Glutamatergic neuron (in vitro differentiated cells): ENCODE measurements around the gene ARPP21. TPM values are rescaled to one million over a fixed set of nuclear protein-coding genes. Genes with fewer than 3 reads are reported as not detected.
"Not testable (repeated sequence)": the region's sequence is repeated elsewhere in the genome, so short reads cannot be mapped to it uniquely, and the experiment has no call there.

Source experiments
- DNase-seq: peaks from one replicate; pipeline ENCODE4 v3.0.0; 2022
- H3K27ac Mint-ChIP-seq: one replicate; pipeline ENCODE4 v1.8.0; 2020; ENCODE audit warnings: mild to moderate bottlenecking, mixed read lengths, inconsistent platforms; ENCODE audit not compliant: unreplicated experiment
- H3K27me3 Mint-ChIP-seq: one replicate; pipeline ENCODE4 v1.8.0; 2020; ENCODE audit warnings: mild to moderate bottlenecking, moderate library complexity, mixed read lengths, inconsistent platforms; ENCODE audit not compliant: unreplicated experiment
- H3K36me3 Mint-ChIP-seq: one replicate; pipeline ENCODE4 v1.8.0; 2020; ENCODE audit warnings: mild to moderate bottlenecking, mixed read lengths, inconsistent platforms; ENCODE audit not compliant: unreplicated experiment
- H3K4me1 Mint-ChIP-seq: one replicate; pipeline ENCODE4 v1.8.0; 2020; ENCODE audit warnings: mild to moderate bottlenecking, low read depth, mixed read lengths, inconsistent platforms; ENCODE audit not compliant: unreplicated experiment
- H3K4me3 Mint-ChIP-seq: one replicate; pipeline ENCODE4 v1.8.0; 2020; ENCODE audit warnings: mild to moderate bottlenecking, mixed read lengths, inconsistent platforms; ENCODE audit not compliant: unreplicated experiment
- H3K9me3 Mint-ChIP-seq: one replicate; pipeline ENCODE4 v1.8.0; 2020; ENCODE audit warnings: mild to moderate bottlenecking, moderate library complexity, mixed read lengths, inconsistent platforms; ENCODE audit not compliant: unreplicated experiment
- total RNA-seq: library from RNA; stranded (reverse); fragmentation: NEBNext Ultra II Directional; extraction: Animal tissue kit (Norgen Biotek cat#: 25700); gene quantifications from one replicate; pipeline ENCODE4 v1.2.1, GENCODE V29; 2021; ENCODE audit not compliant: unreplicated experiment
- TF ChIP-seq, protein P1 (sequence below): fragments of 200-600 bp; sonication (generic); IDR thresholded peaks from one replicate; pipeline ENCODE4 v1.5.0; 2021; ENCODE audit not compliant: partially characterized antibody, unreplicated experiment

ARPP21 gene
- total RNA-seq, 1 donor from 2014 or later = 10.3 TPM

DNA sequence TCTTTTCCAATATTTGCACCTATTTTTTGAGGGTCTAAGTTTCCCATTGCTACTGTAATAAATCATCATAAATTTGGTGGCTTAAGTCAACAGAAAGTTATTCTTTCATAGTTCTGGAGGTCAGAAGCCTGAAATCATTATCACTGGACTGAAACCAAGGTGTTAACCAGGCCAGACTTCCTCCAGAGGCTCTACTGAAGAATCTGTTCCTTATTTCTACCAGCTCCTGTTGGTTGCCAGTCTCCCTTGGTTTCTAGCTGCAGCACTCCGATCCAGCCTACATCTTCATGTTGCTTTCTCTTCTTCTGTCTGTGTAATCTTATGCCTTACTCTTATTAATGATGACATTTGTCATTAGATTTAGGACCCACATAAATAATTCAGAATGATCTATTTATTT lies 22.0 kb upstream of the ARPP21 start:
- H3K9me3 Mint-ChIP-seq = peaks cover 1% of the 10 kb centered on the region
- no peak overlapping the region for H3K27ac Mint-ChIP-seq
- DNase-seq = no peak
- H3K36me3 Mint-ChIP-seq = no peaks in the 10 kb centered on the region
- TF ChIP-seq, protein P1, sequence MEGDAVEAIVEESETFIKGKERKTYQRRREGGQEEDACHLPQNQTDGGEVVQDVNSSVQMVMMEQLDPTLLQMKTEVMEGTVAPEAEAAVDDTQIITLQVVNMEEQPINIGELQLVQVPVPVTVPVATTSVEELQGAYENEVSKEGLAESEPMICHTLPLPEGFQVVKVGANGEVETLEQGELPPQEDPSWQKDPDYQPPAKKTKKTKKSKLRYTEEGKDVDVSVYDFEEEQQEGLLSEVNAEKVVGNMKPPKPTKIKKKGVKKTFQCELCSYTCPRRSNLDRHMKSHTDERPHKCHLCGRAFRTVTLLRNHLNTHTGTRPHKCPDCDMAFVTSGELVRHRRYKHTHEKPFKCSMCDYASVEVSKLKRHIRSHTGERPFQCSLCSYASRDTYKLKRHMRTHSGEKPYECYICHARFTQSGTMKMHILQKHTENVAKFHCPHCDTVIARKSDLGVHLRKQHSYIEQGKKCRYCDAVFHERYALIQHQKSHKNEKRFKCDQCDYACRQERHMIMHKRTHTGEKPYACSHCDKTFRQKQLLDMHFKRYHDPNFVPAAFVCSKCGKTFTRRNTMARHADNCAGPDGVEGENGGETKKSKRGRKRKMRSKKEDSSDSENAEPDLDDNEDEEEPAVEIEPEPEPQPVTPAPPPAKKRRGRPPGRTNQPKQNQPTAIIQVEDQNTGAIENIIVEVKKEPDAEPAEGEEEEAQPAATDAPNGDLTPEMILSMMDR = no peak
- H3K4me3 Mint-ChIP-seq = no peak overlapping the region
- H3K4me1 Mint-ChIP-seq = no peaks in the 10 kb centered on the region
- H3K27me3 Mint-ChIP-seq = peaks cover 1% of the 10 kb centered on the region

DNA sequence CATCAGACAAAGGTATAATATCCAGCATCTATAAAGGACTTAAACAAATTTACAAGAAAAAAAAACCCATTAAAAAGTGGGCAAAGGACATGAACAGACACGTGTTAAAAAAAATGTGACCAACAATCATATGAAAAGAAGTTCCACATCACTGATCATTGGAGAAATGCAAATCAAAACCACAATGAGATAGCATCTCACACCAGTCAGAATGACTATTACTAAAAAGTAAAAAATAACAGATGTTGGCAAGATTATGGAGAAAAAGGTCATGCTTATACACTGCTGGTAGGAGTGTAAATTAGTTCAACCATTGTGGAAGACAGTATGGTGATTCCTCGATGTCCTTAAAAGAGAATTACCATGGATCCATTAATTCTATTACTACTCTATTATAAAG lies 19.1 kb upstream of the ARPP21 start:
- H3K4me3 Mint-ChIP-seq, H3K9me3 Mint-ChIP-seq, H3K36me3 Mint-ChIP-seq, H3K4me1 Mint-ChIP-seq, DNase-seq, H3K27ac Mint-ChIP-seq, H3K27me3 Mint-ChIP-seq: not testable (repeated sequence)

DNA sequence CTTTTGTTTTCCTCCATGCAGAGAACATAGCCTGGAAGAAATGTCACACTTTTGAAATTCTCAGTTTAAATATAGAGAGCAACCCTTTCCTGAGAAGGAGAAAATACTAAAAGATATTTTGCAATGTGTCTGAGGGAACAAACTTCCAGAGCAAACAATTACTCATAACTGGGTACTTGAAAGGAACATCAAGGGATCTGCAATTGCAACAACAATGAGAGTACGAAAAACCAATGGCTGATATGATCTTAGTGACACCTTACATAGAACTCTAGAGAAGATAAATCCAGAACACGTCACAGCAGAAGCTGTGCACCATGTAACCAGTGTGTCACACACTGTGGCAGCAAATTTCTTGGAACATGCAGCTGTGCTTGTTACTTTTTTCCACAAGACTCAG lies 14.6 kb upstream of the ARPP21 start:
- no peaks in the 10 kb centered on the region for H3K9me3 Mint-ChIP-seq
- no peak for DNase-seq
- H3K27me3 Mint-ChIP-seq = peaks cover 2% of the 10 kb centered on the region
- no peaks in the 10 kb centered on the region for H3K4me1 Mint-ChIP-seq
- TF ChIP-seq, protein P1 = no peak
- H3K36me3 Mint-ChIP-seq = no peaks in the 10 kb centered on the region
- no peak overlapping the region for H3K4me3 Mint-ChIP-seq
- no peak overlapping the region for H3K27ac Mint-ChIP-seq

DNA sequence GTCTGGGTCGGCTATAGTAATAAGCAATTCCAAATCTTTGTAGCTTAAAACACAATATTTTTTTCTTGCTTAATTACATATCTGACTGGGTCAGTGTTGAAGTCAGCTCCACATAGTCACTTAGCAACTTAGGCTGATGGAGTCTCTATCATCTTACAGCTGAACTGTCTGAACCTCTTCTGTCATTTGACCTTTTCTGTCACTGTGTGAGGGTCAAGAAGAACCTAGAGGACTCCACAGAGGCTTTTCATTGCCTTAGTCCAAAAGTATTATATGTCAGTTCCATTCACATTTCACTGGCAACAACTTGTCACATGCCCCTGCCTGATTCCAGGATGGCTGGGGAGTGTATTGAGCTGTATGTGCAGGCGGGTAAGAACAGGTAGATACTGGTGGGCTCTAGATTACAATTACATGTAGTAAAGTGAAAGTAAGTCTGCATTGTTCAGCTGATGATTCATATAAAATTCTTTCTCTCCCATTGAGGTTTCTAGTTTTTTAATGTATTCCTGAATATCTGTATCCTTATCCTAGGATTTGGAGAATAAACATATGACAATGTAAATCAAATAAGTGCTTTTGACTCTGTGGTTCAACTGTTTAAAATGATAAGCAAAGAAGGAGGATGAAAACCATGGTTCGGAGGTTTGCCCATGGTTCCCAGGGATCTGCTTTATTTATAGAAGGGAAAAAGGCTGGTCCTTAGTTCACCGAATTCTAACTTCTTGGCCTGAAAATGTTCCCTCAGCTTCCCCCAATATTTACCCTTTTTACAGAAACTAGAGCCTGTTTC lies 5.8 kb upstream of the ARPP21 start:
- Mint-ChIP-seq H3K36me3 (peaks cover 4% of the 10 kb centered on the region), H3K4me3 (no peak overlapping the region), H3K4me1 (peaks cover 7% of the 10 kb centered on the region), H3K27ac (no peak overlapping the region), H3K27me3 (peaks cover 1% of the 10 kb centered on the region), H3K9me3 (peaks cover 4% of the 10 kb centered on the region)
- DNase-seq = no peak
- TF ChIP-seq, protein P1 = no peak

DNA sequence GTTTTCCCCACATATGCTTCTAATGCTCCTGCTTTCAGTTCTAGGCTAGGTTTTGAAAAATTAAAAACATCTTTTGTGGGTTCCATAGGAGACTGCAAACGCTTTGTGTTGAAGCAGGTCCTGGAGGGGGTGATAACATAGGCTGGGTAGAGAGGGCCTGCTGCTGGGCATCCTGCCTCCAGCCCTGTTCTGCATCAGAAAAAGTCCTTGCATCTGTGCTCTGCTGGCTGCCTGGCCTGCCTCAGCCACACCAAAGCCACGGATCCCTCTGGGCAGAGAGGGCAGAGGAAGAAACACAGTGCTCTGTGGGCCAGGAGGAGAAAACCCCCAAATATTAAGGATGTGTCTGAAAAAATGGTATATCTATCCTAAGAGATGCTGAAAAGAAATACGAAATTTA lies 3.9 kb upstream of the ARPP21 start:
- Mint-ChIP-seq H3K27ac (no peak overlapping the region), H3K4me3 (no peak overlapping the region), H3K9me3 (peaks cover 14% of the 10 kb centered on the region), H3K27me3 (peaks cover 4% of the 10 kb centered on the region), H3K36me3 (peaks cover 7% of the 10 kb centered on the region), H3K4me1 (peaks cover 9% of the 10 kb centered on the region)
- peak; percentile 19 for DNase-seq
- TF ChIP-seq, protein P1 = no peak
